ENCODE results near the gene SMCR8. TPM values are rescaled to one million over a fixed set of nuclear protein-coding genes. Genes with fewer than 3 reads are reported as not detected.

SMCR8 gene
- total and polyA plus RNA-seq, 2 of the 8 experiments (the other 6 are each of a cell fraction or from before 2014, with no cell fraction given) = 6.9 to 18.5 TPM

DNA sequence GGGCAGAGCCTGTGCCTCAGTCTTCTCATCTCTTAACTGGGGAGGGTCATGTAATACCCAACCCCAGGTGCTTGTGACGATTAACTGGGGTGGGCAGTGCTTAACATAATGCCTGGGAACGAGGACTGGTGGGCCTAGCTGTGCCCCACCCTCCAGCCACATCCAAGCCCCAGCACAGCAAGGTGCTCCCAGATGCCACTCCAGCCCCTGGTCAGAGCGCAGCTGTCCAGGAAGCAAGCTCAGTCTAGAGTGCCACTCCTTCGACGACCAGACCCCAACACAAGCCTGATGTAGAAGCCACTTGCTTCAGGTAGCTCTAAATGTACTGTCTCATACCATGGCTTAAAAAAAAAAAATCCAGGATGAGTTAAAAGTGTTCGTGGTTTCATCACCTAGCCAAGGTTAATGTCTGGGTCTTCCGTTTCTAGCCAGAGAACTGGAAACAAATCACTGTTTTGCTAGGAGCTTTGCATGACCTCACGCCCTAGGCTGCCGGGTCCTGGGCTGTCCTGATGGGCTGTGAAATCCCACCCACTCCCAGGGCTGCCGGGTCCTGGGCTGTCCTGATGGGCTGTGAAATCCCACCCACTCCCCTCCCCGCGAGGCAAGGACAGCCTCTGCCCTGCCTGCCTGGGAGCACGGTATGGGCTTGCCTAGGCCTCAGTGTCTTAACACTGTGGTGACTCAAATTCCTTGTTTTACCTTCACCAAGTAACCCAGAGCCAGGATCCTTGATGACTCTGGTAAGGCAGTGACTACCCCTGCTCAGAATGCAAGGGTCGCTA, 47.0 kb upstream of the SMCR8 start (continued):
- TF ChIP-seq, protein P1, sequence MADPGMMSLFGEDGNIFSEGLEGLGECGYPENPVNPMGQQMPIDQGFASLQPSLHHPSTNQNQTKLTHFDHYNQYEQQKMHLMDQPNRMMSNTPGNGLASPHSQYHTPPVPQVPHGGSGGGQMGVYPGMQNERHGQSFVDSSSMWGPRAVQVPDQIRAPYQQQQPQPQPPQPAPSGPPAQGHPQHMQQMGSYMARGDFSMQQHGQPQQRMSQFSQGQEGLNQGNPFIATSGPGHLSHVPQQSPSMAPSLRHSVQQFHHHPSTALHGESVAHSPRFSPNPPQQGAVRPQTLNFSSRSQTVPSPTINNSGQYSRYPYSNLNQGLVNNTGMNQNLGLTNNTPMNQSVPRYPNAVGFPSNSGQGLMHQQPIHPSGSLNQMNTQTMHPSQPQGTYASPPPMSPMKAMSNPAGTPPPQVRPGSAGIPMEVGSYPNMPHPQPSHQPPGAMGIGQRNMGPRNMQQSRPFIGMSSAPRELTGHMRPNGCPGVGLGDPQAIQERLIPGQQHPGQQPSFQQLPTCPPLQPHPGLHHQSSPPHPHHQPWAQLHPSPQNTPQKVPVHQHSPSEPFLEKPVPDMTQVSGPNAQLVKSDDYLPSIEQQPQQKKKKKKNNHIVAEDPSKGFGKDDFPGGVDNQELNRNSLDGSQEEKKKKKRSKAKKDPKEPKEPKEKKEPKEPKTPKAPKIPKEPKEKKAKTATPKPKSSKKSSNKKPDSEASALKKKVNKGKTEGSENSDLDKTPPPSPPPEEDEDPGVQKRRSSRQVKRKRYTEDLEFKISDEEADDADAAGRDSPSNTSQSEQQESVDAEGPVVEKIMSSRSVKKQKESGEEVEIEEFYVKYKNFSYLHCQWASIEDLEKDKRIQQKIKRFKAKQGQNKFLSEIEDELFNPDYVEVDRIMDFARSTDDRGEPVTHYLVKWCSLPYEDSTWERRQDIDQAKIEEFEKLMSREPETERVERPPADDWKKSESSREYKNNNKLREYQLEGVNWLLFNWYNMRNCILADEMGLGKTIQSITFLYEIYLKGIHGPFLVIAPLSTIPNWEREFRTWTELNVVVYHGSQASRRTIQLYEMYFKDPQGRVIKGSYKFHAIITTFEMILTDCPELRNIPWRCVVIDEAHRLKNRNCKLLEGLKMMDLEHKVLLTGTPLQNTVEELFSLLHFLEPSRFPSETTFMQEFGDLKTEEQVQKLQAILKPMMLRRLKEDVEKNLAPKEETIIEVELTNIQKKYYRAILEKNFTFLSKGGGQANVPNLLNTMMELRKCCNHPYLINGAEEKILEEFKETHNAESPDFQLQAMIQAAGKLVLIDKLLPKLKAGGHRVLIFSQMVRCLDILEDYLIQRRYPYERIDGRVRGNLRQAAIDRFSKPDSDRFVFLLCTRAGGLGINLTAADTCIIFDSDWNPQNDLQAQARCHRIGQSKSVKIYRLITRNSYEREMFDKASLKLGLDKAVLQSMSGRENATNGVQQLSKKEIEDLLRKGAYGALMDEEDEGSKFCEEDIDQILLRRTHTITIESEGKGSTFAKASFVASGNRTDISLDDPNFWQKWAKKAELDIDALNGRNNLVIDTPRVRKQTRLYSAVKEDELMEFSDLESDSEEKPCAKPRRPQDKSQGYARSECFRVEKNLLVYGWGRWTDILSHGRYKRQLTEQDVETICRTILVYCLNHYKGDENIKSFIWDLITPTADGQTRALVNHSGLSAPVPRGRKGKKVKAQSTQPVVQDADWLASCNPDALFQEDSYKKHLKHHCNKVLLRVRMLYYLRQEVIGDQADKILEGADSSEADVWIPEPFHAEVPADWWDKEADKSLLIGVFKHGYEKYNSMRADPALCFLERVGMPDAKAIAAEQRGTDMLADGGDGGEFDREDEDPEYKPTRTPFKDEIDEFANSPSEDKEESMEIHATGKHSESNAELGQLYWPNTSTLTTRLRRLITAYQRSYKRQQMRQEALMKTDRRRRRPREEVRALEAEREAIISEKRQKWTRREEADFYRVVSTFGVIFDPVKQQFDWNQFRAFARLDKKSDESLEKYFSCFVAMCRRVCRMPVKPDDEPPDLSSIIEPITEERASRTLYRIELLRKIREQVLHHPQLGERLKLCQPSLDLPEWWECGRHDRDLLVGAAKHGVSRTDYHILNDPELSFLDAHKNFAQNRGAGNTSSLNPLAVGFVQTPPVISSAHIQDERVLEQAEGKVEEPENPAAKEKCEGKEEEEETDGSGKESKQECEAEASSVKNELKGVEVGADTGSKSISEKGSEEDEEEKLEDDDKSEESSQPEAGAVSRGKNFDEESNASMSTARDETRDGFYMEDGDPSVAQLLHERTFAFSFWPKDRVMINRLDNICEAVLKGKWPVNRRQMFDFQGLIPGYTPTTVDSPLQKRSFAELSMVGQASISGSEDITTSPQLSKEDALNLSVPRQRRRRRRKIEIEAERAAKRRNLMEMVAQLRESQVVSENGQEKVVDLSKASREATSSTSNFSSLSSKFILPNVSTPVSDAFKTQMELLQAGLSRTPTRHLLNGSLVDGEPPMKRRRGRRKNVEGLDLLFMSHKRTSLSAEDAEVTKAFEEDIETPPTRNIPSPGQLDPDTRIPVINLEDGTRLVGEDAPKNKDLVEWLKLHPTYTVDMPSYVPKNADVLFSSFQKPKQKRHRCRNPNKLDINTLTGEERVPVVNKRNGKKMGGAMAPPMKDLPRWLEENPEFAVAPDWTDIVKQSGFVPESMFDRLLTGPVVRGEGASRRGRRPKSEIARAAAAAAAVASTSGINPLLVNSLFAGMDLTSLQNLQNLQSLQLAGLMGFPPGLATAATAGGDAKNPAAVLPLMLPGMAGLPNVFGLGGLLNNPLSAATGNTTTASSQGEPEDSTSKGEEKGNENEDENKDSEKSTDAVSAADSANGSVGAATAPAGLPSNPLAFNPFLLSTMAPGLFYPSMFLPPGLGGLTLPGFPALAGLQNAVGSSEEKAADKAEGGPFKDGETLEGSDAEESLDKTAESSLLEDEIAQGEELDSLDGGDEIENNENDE (IDR thresholded peaks at IDR 0.05; ENCODE audit: insufficient replicate concordance, low read length) = no peak
- TF ChIP-seq RXRA (IDR thresholded peaks at IDR 0.05; ENCODE audit: insufficient read depth, low read depth, low read length) (no peak), PHF8 (conservative IDR thresholded peaks at IDR 0.05; ENCODE audit: low read depth, low read length) (no peak), RAD21 (IDR thresholded peaks at IDR 0.05 in 1 of 2, conservative IDR thresholded peaks at IDR 0.05 in 1 of 2; ENCODE audit: low read depth in 2 of 2, low read length in 2 of 2) (no peak), SAP30 (IDR thresholded peaks at IDR 0.05; ENCODE audit: insufficient read depth, insufficient replicate concordance, low read length) (no peak)
- TF ChIP-seq, protein P2, sequence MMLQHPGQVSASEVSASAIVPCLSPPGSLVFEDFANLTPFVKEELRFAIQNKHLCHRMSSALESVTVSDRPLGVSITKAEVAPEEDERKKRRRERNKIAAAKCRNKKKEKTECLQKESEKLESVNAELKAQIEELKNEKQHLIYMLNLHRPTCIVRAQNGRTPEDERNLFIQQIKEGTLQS (IDR thresholded peaks at IDR 0.05; ENCODE audit: insufficient read depth, low read depth, low read length) = no peak
- TF ChIP-seq, protein P3, sequence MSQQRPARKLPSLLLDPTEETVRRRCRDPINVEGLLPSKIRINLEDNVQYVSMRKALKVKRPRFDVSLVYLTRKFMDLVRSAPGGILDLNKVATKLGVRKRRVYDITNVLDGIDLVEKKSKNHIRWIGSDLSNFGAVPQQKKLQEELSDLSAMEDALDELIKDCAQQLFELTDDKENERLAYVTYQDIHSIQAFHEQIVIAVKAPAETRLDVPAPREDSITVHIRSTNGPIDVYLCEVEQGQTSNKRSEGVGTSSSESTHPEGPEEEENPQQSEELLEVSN (IDR thresholded peaks at IDR 0.05) = no peak
